MCF 10A (cell line): Measurements from ENCODE around the gene WASF1. TPM values are rescaled to one million over a fixed set of nuclear protein-coding genes. Genes with fewer than 3 reads are reported as not detected.

Experiments
- BruUV-seq: library from RNA; stranded (reverse); fragments of 400-500 nt; replicated peaks from 2 replicates; lab custom pipeline; 2021; lab: Mats Ljungman, UMichigan
- CTCF ChIA-PET: fragments of 300-600 bp; sonication (Branson Sonifier 250); formaldehyde crosslinking; extraction: SDS; loops from one replicate; lab custom pipeline; 2021; ENCODE audit warnings: antibody characterized with exemption, inconsistent platforms; lab: Yijun Ruan, JAX
- POLR2A ChIA-PET: fragments of 300-600, 350-650 bp; sonication (Branson Sonifier 250); formaldehyde crosslinking; extraction: SDS; loops from one replicate; lab custom pipeline; 2020; ENCODE audit warnings: antibody characterized with exemption, inconsistent platforms; lab: Yijun Ruan, JAX
- DNase-seq: peaks from one replicate; pipeline ENCODE4 v3.0.0-alpha.2; 2018; ENCODE audit not compliant: unreplicated experiment
- H3K27ac Mint-ChIP-seq: one replicate; pipeline ENCODE4 v1.8.0; 2022; ENCODE audit warnings: mild to moderate bottlenecking, low read depth, mixed read lengths; ENCODE audit not compliant: unreplicated experiment
- H3K27me3 Mint-ChIP-seq: one replicate; pipeline ENCODE4 v1.8.0; 2022; ENCODE audit warnings: mixed read lengths; ENCODE audit not compliant: insufficient read depth, unreplicated experiment
- H3K36me3 Mint-ChIP-seq: one replicate; pipeline ENCODE4 v1.8.0; 2022; ENCODE audit warnings: mild to moderate bottlenecking, moderate library complexity, mixed read lengths; ENCODE audit not compliant: insufficient read depth, unreplicated experiment
- H3K4me1 Mint-ChIP-seq: one replicate; pipeline ENCODE4 v1.8.0; 2022; ENCODE audit warnings: mixed read lengths; ENCODE audit not compliant: insufficient read depth, unreplicated experiment
- H3K4me3 Mint-ChIP-seq: one replicate; pipeline ENCODE4 v1.8.0; 2022; ENCODE audit warnings: mild to moderate bottlenecking, moderate library complexity, mixed read lengths; ENCODE audit not compliant: unreplicated experiment
- H3K9me3 Mint-ChIP-seq: one replicate; pipeline ENCODE4 v1.8.0; 2022; ENCODE audit warnings: mixed read lengths; ENCODE audit not compliant: unreplicated experiment
- CTCF ChIP-seq: fragments of 200-600 bp; IDR thresholded peaks from one replicate; pipeline ENCODE4 v1.8.0; 2022; ENCODE audit warnings: antibody characterized with exemption, mild to moderate bottlenecking; ENCODE audit not compliant: unreplicated experiment
- intact Hi-C: fragments of 100-400 bp; cut with micrococcal nuclease; formaldehyde crosslinking; loops from 2 replicates; pipeline ENCODE4 v1.14.1; 2022
- total RNA-seq: library from RNA; stranded (reverse); gene quantifications from 2 replicates; pipeline ENCODE4 v1.2.3, GENCODE V29; 2022

Gene WASF1
- total RNA-seq, 1 experiment from 2014 or later, result 55.7 TPM

GRCh38 chr6:110114004-110114403 is 65.5 kb downstream of the WASF1 start:
- CTCF ChIA-PET, result interaction anchor here (0.6 kb wide), 2 partner anchors 93 to 111 kb away, joined by 3 read pairs; no protein-coding TSS in a partner anchor
- no peak overlapping the region for H3K4me3 Mint-ChIP-seq
- no peaks in the 10 kb centered on the region for H3K27me3 Mint-ChIP-seq
- H3K9me3 Mint-ChIP-seq, result peaks cover 7% of the 10 kb centered on the region
- TF ChIP-seq CTCF, result no peak
- H3K36me3 Mint-ChIP-seq, result peaks cover 40% of the 10 kb centered on the region
- no TSS peak for BruUV-seq
- POLR2A ChIA-PET, result interaction anchor here (0.8 kb wide), 1 partner anchor 14 kb away, joined by 4 read pairs; no protein-coding TSS in a partner anchor
- peaks cover 4% of the 10 kb centered on the region for H3K4me1 Mint-ChIP-seq
- DNase-seq, result no peak
- no peak overlapping the region for H3K27ac Mint-ChIP-seq
- intact Hi-C loops, result no loop called here

GRCh38 chr6:110105296-110105695 is 74.2 kb downstream of the WASF1 start:
- Mint-ChIP-seq H3K4me1 (peaks cover under 1% of the 10 kb centered on the region), H3K27ac (no peak overlapping the region), H3K4me3 (no peak overlapping the region), H3K27me3 (no peaks in the 10 kb centered on the region), H3K36me3 (peaks cover 56% of the 10 kb centered on the region), H3K9me3 (no peaks in the 10 kb centered on the region)
- ChIA-PET POLR2A (no interaction called here), CTCF (interaction anchor here (0.6 kb wide), 1 partner anchor 75 kb away, joined by 3 read pairs; the partner anchor contains the start of gene CDC40)
- no TSS peak for BruUV-seq
- intact Hi-C loops, result no loop called here
- DNase-seq, result no peak
- no peak for TF ChIP-seq CTCF

- H3K4me3 Mint-ChIP-seq, result no peak overlapping the region
These were observed 76.2 kb downstream of the WASF1 start for GRCh38 chr6:110103260-110103659.

GRCh38 chr6:110102411-110102810 is 77.1 kb downstream of the WASF1 start:
- Mint-ChIP-seq H3K4me1 (peaks cover 24% of the 10 kb centered on the region), H3K36me3 (peaks cover 60% of the 10 kb centered on the region), H3K27me3 (no peaks in the 10 kb centered on the region), H3K9me3 (no peaks in the 10 kb centered on the region), H3K4me3 (no peak overlapping the region), H3K27ac (no peak overlapping the region)
- BruUV-seq, result no TSS peak
- no peak for TF ChIP-seq CTCF
- POLR2A ChIA-PET, result no interaction called here
- DNase-seq, result no peak
- CTCF ChIA-PET, result interaction anchor here (1.2 kb wide), 1 partner anchor 49 kb away, joined by 3 read pairs; no protein-coding TSS in a partner anchor
- intact Hi-C loops, result no loop called here

More at GRCh38 chr6:110103260-110103659, 76.2 kb downstream of the WASF1 start:
- ChIA-PET CTCF (interaction anchor here (1.2 kb wide), 1 partner anchor 50 kb away, joined by 3 read pairs; no protein-coding TSS in a partner anchor), POLR2A (no interaction called here)
- no TSS peak for BruUV-seq
- TF ChIP-seq CTCF, result no peak
- Mint-ChIP-seq H3K4me1 (peaks cover 19% of the 10 kb centered on the region), H3K27me3 (no peaks in the 10 kb centered on the region), H3K36me3 (peaks cover 69% of the 10 kb centered on the region), H3K9me3 (no peaks in the 10 kb centered on the region), H3K27ac (no peak overlapping the region)
- intact Hi-C loops, result no loop called here
- DNase-seq, result no peak
